Measurements from ENCODE around the gene MSN. TPM values are rescaled to one million over a fixed set of nuclear protein-coding genes. Genes with fewer than 3 reads are reported as not detected.

Gene MSN
- total and polyA plus RNA-seq, 10 of the 15 experiments (the other 5 are each of a cell fraction or from before 2014, with no cell fraction given), result 93.8 to 432 (median 270) TPM

- WGBS (ENCODE audit: insufficient coverage, insufficient replicate concordance, low lambda C conversion rate, missing lambda C conversion rate), result 0% methylated on average over 1 of the region's 1 CpG
- no peak for FAIRE-seq
- Histone ChIP-seq H3K36me3 (ENCODE audit: control insufficient read depth in 2 of 2, insufficient read depth in 2 of 2, low read length in 1 of 2) (peaks cover 0 to 2% of the 10 kb centered on the region in 2 experiments; a peak in 1 of 4 replicates), H3K79me2 (ENCODE audit: control insufficient read depth, insufficient read depth, low read length) (peaks cover 88% of the 10 kb centered on the region), H3K9ac (ENCODE audit: control insufficient read depth, insufficient read depth, low read length) (peak overlapping the region; percentile 47), H3K9me3 (replicated peaks; ENCODE audit: control insufficient read depth, insufficient read depth, low read length) (no peaks in the 10 kb centered on the region), H4K20me1 (ENCODE audit: control insufficient read depth, insufficient read depth) (no peaks in the 10 kb centered on the region), H3K27ac (ENCODE audit: control insufficient read depth, insufficient read depth) (peak overlapping the region; percentile 61; the same call in 1 of the 2 replicates), H3K4me3 (peak overlapping the region; percentile 62; the same call in 1 of the 2 replicates), H3K4me1 (ENCODE audit: control insufficient read depth, insufficient read depth, low read length) (peaks cover 2% of the 10 kb centered on the region; the same call in 1 of the 2 replicates), H2AFZ (ENCODE audit: control insufficient read depth, low read depth, low read length) (no peak overlapping the region), H3K4me2 (ENCODE audit: control insufficient read depth, insufficient read depth) (peak overlapping the region; percentile 58), H3K27me3 (replicated peaks in 1 of 2; ENCODE audit: control insufficient read depth in 2 of 2, insufficient read depth in 2 of 2, low read length in 1 of 2) (no peaks in the 10 kb centered on the region)
- no TSS peak for BruUV-seq (replicated peaks)
- SMC1A ChIA-PET (ENCODE audit: uncharacterized antibody, unreplicated experiment), result interaction anchor here (1.0 to 9.3 kb wide), 9 partner anchors 9 to 327 kb away, joined by 3 to 112 read pairs (median 7); no protein-coding TSS in a partner anchor
- no peak for ATAC-seq
- TF ChIP-seq FOXK2 (IDR thresholded peaks at IDR 0.05) (no peak), ATF2 (IDR thresholded peaks at IDR 0.05; ENCODE audit: low read length) (no peak), ZNF274 (IDR thresholded peaks at IDR 0.05; ENCODE audit: insufficient read depth, insufficient read length) (no peak)
- CTCF ChIA-PET, result interaction anchor here (1.2 to 4.0 kb wide), 5 partner anchors 13 to 76 kb away, joined by 4 to 23 read pairs (median 5); no protein-coding TSS in a partner anchor
- RAD21 ChIA-PET (ENCODE audit: unreplicated experiment), result interaction anchor here (0.6 to 9.8 kb wide), 10 partner anchors 9 to 76 kb away, joined by 3 to 109 read pairs (median 7); no protein-coding TSS in a partner anchor
- in situ Hi-C loops (cut with MboI) (no loop called here), intact Hi-C loops (cut with micrococcal nuclease; ENCODE audit: unreplicated experiment) (loop anchor here (1.0 kb wide), 1 partner anchor 77 kb away; no protein-coding TSS in a partner anchor)
- DNase-seq (ENCODE audit: low read depth, low spot score), result no peak
- POLR2A ChIA-PET, result interaction anchor here (0.6 to 1.7 kb wide), 5 partner anchors 14 to 340 kb away, joined by 3 to 5 read pairs (median 4); no protein-coding TSS in a partner anchor
Measured at GRCh38 chrX:65671966-65672365, 4.5 kb downstream of the MSN start.

- ChIA-PET POLR2A (interaction anchor here (0.6 to 3.2 kb wide), 5 partner anchors 9 to 49 kb away, joined by 3 to 12 read pairs (median 6); no protein-coding TSS in a partner anchor), SMC1A (ENCODE audit: uncharacterized antibody, unreplicated experiment) (interaction anchor here (0.8 to 9.3 kb wide), 7 partner anchors 14 to 313 kb away, joined by 3 to 112 read pairs (median 5); no protein-coding TSS in a partner anchor), RAD21 (ENCODE audit: unreplicated experiment) (interaction anchor here (0.8 to 9.8 kb wide), 8 partner anchors 15 to 77 kb away, joined by 3 to 109 read pairs (median 9); no protein-coding TSS in a partner anchor), CTCF (interaction anchor here (1.0 to 4.0 kb wide), 5 partner anchors 14 to 77 kb away, joined by 3 to 23 read pairs (median 5); no protein-coding TSS in a partner anchor)
- no TSS peak for BruUV-seq (replicated peaks)
- Histone ChIP-seq H3K4me1 (ENCODE audit: control insufficient read depth, insufficient read depth, low read length) (peaks cover 1% of the 10 kb centered on the region), H3K4me2 (ENCODE audit: control insufficient read depth, insufficient read depth) (peak overlapping the region; percentile 86), H3K9ac (ENCODE audit: control insufficient read depth, insufficient read depth, low read length) (peak overlapping the region; percentile 37), H2AFZ (ENCODE audit: control insufficient read depth, low read depth, low read length) (no peak overlapping the region), H3K9me3 (replicated peaks; ENCODE audit: control insufficient read depth, insufficient read depth, low read length) (no peaks in the 10 kb centered on the region), H3K27ac (ENCODE audit: control insufficient read depth, insufficient read depth) (peak overlapping the region; percentile 44), H3K79me2 (ENCODE audit: control insufficient read depth, insufficient read depth, low read length) (peaks cover 91% of the 10 kb centered on the region), H3K36me3 (ENCODE audit: control insufficient read depth in 2 of 2, insufficient read depth in 2 of 2, low read length in 1 of 2) (peaks cover 0 to 5% of the 10 kb centered on the region in 2 experiments; a peak in 1 of 4 replicates), H4K20me1 (ENCODE audit: control insufficient read depth, insufficient read depth) (no peaks in the 10 kb centered on the region), H3K27me3 (replicated peaks in 1 of 2; ENCODE audit: control insufficient read depth in 2 of 2, insufficient read depth in 2 of 2, low read length in 1 of 2) (no peaks in the 10 kb centered on the region), H3K4me3 (peak overlapping the region; percentile 62; the same call in 1 of the 2 replicates)
- ATAC-seq (peak; percentile 23; the same call in 2 of the 3 replicates), FAIRE-seq (no peak), DNase-seq (ENCODE audit: low read depth, low spot score) (no peak)
- intact Hi-C loops (cut with micrococcal nuclease; ENCODE audit: unreplicated experiment), result no loop called here
- in situ Hi-C loops (cut with MboI), result no loop called here
- TF ChIP-seq TCF3 (IDR thresholded peaks at IDR 0.05; ENCODE audit: borderline replicate concordance, insufficient read depth, low read depth, low read length) (no peak), SIN3A (IDR thresholded peaks at IDR 0.05; ENCODE audit: low read depth, low read length) (no peak), RBBP5 (conservative IDR thresholded peaks at IDR 0.05) (no peak), EP300 (IDR thresholded peaks at IDR 0.05; ENCODE audit: borderline replicate concordance in 1 of 2, control insufficient read depth in 1 of 2, low read depth in 2 of 2, low read length in 2 of 2) (no peak), STAT3 (IDR thresholded peaks at IDR 0.05; ENCODE audit: low read depth, low read length) (no peak)
- WGBS (ENCODE audit: insufficient coverage, insufficient replicate concordance, low lambda C conversion rate, missing lambda C conversion rate), result 14% methylated on average over 2 of the region's 2 CpGs
Measured at GRCh38 chrX:65673857-65674203, 6.4 kb downstream of the MSN start.

Measured in GM12878 (cell line).